HK-2 (cell line): ENCODE data around the gene VPS51.
A peak's percentile ranks its signal among the peaks of the same experiment; 100 is the strongest.

Experiments used
- DNase-seq: peaks from one replicate; pipeline ENCODE4 v3.0.0-alpha.2; 2018; ENCODE audit not compliant: unreplicated experiment

Gene VPS51

GRCh38 chr11:65095974-65096806 lies at the start of gene VPS51:
VPS51 (plus strand) TSS chr11:65096214; CDS start chr11:65096251, 37 bp downstream.
- DNase-seq, result peak; percentile 72

DNA sequence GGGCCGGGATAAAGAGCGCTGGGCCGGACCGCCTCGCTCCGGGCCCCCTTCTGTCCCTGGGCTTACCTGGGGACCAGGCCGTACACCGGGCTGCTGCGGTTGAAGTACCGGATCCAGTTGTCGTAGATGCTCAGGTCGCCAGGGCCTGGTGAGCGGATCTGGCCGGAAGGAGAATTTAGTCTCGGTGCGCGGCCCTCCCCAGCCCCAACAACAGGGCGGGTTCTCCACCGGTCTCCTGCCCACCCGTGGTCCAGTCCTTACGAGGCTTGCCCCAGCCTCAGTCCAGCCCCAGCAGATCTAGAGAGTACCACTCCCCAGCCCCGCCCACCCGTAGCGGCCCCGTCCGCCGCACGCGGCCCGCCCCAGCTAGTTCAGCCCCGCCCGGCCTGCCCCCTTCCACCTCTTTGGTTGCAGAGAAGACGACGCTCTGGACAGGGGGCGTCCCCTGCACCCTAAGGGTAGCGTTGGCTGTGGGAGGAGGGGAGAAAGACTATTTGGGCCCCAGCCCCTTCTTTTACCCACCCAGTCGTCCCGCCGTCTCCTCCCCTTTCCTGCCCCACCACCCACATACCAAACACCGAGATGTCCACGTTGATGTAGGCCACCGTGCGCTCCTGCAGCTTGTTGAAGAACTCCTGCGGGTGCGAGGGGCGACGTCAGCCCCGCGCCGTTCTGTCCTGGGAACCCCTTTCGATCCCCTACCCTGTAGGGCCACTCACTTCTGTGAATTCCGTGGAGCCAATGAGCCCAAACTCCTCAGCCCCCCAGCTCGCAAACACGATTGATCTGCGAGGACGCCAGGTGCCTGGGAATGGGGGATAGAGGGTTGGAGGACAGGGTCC lies 48.2 kb upstream of the VPS51 start:
- no peak for DNase-seq

- DNase-seq, result no peak
Observed at GRCh38 chr11:65051398-65051858, 44.6 kb upstream of the VPS51 start.

DNA sequence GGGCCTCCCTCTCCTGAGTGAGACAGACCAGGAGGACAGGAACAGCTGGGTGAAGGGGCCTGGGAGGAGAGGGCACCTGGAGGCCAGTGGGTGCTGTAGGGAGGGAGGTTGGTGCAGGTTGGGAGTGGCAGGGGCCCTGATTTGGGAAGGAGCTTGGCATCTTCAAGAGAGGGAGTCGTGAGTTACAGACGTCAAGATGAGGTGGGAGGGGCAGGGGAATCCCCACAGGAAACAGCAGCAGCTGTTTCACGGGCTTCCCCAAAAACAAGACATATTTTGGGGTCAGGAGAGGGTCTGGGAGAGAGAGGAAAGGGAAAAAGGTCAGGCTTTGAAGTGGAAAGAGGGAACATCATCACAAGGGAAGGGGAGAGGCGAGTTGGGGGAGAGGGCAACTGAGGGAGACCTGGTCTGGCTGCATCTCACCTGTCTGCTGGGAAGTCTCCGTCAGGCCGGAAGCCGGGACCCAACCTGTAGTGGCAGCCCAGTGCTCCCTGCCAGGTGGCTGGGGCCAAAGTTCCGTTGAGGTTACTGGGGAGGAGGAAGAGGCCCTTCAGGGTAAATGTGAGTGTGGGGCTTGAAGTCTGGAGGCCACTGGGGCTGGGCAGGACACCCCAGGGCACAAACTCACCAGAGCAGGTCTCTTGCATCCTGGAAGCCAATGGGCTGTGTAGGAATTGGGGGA lies 42.0 kb upstream of the VPS51 start:
- no peak for DNase-seq

DNA sequence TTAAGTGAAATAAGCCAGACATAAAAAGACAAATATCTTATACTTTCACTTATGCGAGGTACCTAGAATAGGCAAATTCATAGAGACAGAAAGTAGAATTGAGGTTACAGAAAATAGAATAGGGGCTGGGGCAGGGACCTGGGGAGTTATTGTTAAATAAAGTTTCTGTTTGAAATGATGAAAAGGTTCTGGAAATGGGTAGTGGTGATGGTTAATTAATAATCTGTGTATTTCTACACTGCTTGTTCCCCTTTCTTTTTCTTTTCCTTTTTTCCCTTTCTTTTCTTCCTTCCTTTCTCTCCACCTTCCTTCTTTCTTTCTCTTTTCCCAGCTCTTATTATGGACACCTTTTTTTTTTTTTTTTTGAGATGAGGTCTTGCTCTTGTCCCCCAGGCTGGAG lies 40.5 kb upstream of the VPS51 start:
- no peak for DNase-seq

- no peak for DNase-seq
Observed at GRCh38 chr11:65056999-65057398, 39.0 kb upstream of the VPS51 start.

DNA sequence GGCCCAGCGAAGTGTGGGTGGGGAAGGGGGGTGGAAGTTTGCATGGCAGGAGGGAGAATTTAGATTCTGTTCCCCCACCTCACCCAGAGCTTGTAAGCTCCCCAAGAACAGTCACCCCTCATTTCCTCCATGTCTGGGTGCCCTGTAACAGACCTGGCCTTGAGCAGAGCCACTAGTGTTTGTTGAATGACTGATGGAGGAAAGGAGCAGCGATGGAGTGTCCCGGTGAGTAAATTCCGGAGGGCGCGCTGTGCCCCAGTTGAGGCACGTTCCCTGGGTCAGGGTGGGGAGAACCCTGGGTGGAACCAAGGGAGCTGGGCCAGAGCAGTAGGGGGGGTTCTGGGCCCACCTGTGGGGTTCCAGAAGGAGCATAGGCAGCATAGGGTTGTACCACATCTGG lies 38.5 kb upstream of the VPS51 start:
- DNase-seq, result no peak

GRCh38 chr11:65058012-65058411 lies 38.0 kb upstream of the VPS51 start:
- no peak for DNase-seq

- DNase-seq, result no peak
Observed at GRCh38 chr11:65058419-65059054, 37.5 kb upstream of the VPS51 start, which contains the start of gene NAALADL1. NAALADL1 (minus strand) TSS chr11:65058553; CDS start chr11:65058521, 32 bp downstream.

- DNase-seq, result no peak
Observed at GRCh38 chr11:65059523-65059922, 36.5 kb upstream of the VPS51 start.

- DNase-seq, result no peak
Observed at GRCh38 chr11:65059959-65060824, 35.8 kb upstream of the VPS51 start.

- no peak for DNase-seq
Observed at GRCh38 chr11:65060913-65061408, 35.1 kb upstream of the VPS51 start.

- no peak for DNase-seq
Observed at GRCh38 chr11:65063532-65063931, 32.5 kb upstream of the VPS51 start.

DNA sequence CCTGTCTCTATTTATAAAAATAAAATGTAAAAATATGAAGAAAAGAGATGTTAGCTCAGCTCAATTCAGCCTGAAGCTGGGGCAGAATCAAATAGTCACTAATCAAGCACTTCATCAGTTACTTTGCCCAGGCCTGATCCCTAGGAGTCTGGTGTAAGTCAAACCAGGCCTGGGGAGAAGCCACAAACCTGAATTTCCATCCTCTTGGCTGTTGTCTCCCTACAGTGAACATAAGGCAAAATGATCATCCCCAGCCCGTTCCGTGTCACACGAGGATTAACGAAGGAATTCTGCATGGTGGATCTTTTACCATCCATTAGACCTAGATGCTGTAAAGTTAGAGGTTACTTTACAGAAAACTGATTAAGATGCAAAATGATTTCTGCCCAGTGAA lies 31.2 kb upstream of the VPS51 start:
- DNase-seq, result no peak

GRCh38 chr11:65065851-65066250 lies 30.2 kb upstream of the VPS51 start:
- DNase-seq, result no peak

GRCh38 chr11:65066315-65066714 lies 29.7 kb upstream of the VPS51 start:
- DNase-seq, result no peak

DNA sequence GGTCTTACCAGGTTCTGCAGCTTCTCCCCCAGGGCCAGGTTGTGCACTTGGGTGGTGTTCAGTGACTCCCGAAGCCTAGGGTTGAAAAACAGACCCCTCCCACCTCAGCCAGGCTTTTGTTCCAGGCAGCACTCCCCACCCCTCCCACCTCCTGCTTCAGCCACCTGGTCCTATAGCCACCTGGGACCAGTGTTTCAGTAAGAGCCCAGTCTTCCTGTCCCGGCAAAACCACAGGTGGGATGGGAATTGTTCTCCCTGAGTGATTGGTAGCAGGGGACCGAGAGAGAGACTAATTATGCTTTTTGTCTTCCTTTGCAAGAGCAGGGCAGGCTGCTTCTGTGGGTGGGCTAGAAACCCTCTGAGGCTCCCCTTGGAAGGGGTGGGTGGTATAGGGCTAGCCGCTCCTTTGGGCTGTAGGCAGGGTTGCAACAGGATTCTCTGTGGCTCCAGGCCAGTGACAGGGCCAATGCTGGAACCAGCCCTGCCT lies 29.2 kb upstream of the VPS51 start:
- no peak for DNase-seq

DNA sequence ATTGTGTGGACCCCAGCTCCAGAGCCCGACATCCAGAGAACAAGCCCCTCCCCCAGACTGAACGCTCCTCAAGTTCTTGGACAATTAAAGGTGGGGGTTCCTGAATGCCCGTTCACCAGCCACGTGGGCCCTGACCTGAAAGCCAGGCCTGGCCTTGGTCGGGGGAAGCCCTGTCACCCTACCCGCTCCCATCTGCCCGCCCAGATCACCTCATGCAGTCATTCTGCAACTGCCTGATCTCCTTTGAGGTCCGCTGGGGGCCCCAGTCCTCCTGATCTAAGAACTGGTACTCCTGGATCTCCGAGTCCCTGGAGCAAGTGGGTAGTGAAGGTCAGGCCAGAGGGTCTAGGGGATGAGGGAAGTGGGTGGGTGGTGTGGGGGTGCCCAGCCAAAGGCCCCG lies 28.6 kb upstream of the VPS51 start:
- DNase-seq, result no peak

DNA sequence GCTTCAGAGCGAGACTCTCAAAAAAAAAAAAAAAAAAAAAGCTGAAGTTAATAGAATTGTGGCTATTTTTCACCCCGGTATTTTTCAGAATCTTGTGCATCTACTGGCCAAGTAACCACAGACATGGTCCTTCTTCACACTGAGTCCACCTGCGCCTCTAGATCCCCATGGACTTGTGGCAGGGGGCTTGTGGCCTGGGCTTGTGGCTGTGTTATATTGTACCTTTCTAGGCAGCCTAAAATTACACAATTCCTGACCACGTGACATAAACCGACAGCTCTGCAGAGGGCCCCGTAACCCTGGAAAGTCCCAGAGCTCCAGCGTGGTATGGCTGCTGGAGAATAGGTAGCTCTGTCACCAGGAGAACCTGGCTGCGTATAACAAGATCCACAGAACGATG lies 26.8 kb upstream of the VPS51 start:
- DNase-seq, result peak; percentile 5

DNA sequence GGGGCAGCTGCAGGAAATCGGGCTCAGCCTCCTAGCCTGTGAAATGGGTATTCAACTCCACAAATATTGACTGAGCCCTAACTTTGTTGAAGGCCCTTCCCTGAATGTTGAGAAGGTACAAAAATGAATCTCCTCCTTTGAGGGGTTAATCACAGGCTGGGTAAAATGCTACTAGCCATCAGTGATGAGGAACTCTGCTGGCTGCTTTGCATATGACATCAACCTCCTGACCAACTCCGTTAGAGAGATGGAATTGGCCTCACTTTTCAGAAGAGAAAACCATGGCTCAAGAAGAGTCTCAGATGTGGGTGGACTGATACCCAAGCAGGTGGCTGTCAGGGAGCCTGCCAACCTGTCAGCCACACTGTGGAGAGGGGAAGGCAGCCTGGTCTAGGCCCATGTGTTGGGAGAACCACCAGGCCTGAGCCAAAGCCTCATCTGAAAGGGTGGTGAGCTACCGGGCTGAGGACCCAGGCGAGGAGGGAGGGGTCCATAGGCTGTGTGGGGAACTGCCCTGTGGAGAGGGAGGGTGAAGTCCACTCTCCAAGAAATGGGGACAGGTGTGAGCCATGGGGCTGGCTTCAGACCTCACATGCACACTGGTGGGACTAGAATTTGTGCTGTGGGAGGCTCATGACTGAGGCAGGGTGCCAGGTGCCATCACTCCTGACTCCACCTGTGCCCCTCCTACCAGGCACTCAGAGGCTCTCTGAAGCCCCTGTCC lies 23.9 kb upstream of the VPS51 start:
- no peak for DNase-seq
